Measurements from ENCODE around the gene ADGRG6. TPM values are rescaled to one million over a fixed set of nuclear protein-coding genes. Genes with fewer than 3 reads are reported as not detected.

Gene ADGRG6
- total RNA-seq, 1 experiment from 2014 or later: 30.3 TPM

- CTCF ChIA-PET: no interaction called here
- no peaks in the 10 kb centered on the region for H3K4me1 ChIP-seq (replicated peaks; ENCODE audit: insufficient read depth)
- no peak for DNase-seq
Measured at GRCh38 chr6:142349215-142349823, 47.5 kb downstream of the ADGRG6 start.

GRCh38 chr6:142350309-142350708 lies 48.5 kb downstream of the ADGRG6 start:
- TF ChIP-seq CTCF (conservative IDR thresholded peaks at IDR 0.05): no peak
- Histone ChIP-seq H3K9me2 (ENCODE audit: insufficient read depth) (no peaks in the 10 kb centered on the region), H3K4me2 (no peak overlapping the region), H3K36me3 (ENCODE audit: low read depth) (no peaks in the 10 kb centered on the region), H3K9me3 (ENCODE audit: insufficient read depth, low read depth) (no peaks in the 10 kb centered on the region), H3K4me1 (replicated peaks; ENCODE audit: insufficient read depth) (no peaks in the 10 kb centered on the region), H3K4me3 (no peak overlapping the region), H3K27ac (no peak overlapping the region), H3K79me2 (ENCODE audit: low read depth) (no peaks in the 10 kb centered on the region), H2AFZ (no peak overlapping the region), H3K27me3 (ENCODE audit: insufficient read depth, low read depth) (no peaks in the 10 kb centered on the region), H4K20me1 (ENCODE audit: insufficient read depth) (no peaks in the 10 kb centered on the region), H3F3A (ENCODE audit: insufficient read depth, low read depth) (no peaks in the 10 kb centered on the region)
- intact Hi-C loops (cut with micrococcal nuclease; ENCODE audit: unreplicated experiment): no loop called here
- BruUV-seq (replicated peaks): no TSS peak
- POLR2A ChIA-PET (ENCODE audit: unreplicated experiment): no interaction called here
- no peak for DNase-seq
- CTCF ChIA-PET: no interaction called here

More at GRCh38 chr6:142349215-142349823, 47.5 kb downstream of the ADGRG6 start:
- Histone ChIP-seq H4K20me1 (ENCODE audit: insufficient read depth) (no peaks in the 10 kb centered on the region), H3K27me3 (ENCODE audit: insufficient read depth, low read depth) (no peaks in the 10 kb centered on the region), H3K79me2 (ENCODE audit: low read depth) (no peaks in the 10 kb centered on the region), H3K9me2 (ENCODE audit: insufficient read depth) (no peaks in the 10 kb centered on the region), H3K4me3 (no peak overlapping the region), H3F3A (ENCODE audit: insufficient read depth, low read depth) (no peaks in the 10 kb centered on the region), H3K27ac (no peak overlapping the region), H3K9me3 (ENCODE audit: insufficient read depth, low read depth) (no peaks in the 10 kb centered on the region), H3K36me3 (ENCODE audit: low read depth) (no peaks in the 10 kb centered on the region), H2AFZ (no peak overlapping the region), H3K4me2 (no peak overlapping the region)
- intact Hi-C loops (cut with micrococcal nuclease; ENCODE audit: unreplicated experiment): no loop called here
- POLR2A ChIA-PET (ENCODE audit: unreplicated experiment): no interaction called here
- BruUV-seq (replicated peaks): no TSS peak
- TF ChIP-seq EZH2 (IDR thresholded peaks at IDR 0.05; ENCODE audit: low read depth): no peak
- no peak for TF ChIP-seq CTCF (conservative IDR thresholded peaks at IDR 0.05)

- H3K9me2 ChIP-seq (ENCODE audit: insufficient read depth): no peaks in the 10 kb centered on the region
- intact Hi-C loops (cut with micrococcal nuclease; ENCODE audit: unreplicated experiment): no loop called here
- H3K4me2 ChIP-seq: no peak overlapping the region
- no peaks in the 10 kb centered on the region for H3K27me3 ChIP-seq (ENCODE audit: insufficient read depth, low read depth)
- no peaks in the 10 kb centered on the region for H3K4me1 ChIP-seq (replicated peaks; ENCODE audit: insufficient read depth)
- H3K79me2 ChIP-seq (ENCODE audit: low read depth): no peaks in the 10 kb centered on the region
- POLR2A ChIA-PET (ENCODE audit: unreplicated experiment): no interaction called here
- no peaks in the 10 kb centered on the region for H3K36me3 ChIP-seq (ENCODE audit: low read depth)
- H3F3A ChIP-seq (ENCODE audit: insufficient read depth, low read depth): no peaks in the 10 kb centered on the region
- TF ChIP-seq EZH2 (IDR thresholded peaks at IDR 0.05; ENCODE audit: low read depth): no peak
- no peak for TF ChIP-seq CTCF (conservative IDR thresholded peaks at IDR 0.05)
- no peak overlapping the region for H3K4me3 ChIP-seq
- no peak overlapping the region for H2AFZ ChIP-seq
- H3K27ac ChIP-seq: no peak overlapping the region
- no TSS peak for BruUV-seq (replicated peaks)
- no peak for DNase-seq
- no peaks in the 10 kb centered on the region for H3K9me3 ChIP-seq (ENCODE audit: insufficient read depth, low read depth)
- CTCF ChIA-PET: no interaction called here
- H4K20me1 ChIP-seq (ENCODE audit: insufficient read depth): no peaks in the 10 kb centered on the region; the same call in 1 of the 2 replicates
Measured at GRCh38 chr6:142353690-142354089, 51.9 kb downstream of the ADGRG6 start.
